NCI-H1048 (cell line): ENCODE measurements around the gene EXOC3.

ENCODE experiments used
- DNase-seq: peaks from one replicate; lab custom pipeline; 2025; lab: John Stamatoyannopoulos, UW

Gene EXOC3

GRCh38 chr5:457195-457961 is 14.4 kb downstream of the EXOC3 start:
- DNase-seq = no peak

GRCh38 chr5:458547-459353 is 15.8 kb downstream of the EXOC3 start:
- no peak for DNase-seq

- no peak for DNase-seq
These were observed 16.7 kb downstream of the EXOC3 start for GRCh38 chr5:459562-460272.

- DNase-seq = no peak
These were observed 17.3 kb downstream of the EXOC3 start for GRCh38 chr5:460273-460625.

- DNase-seq = no peak
These were observed 19.1 kb downstream of the EXOC3 start for GRCh38 chr5:462051-462481.

- DNase-seq = no peak
These were observed 20.3 kb downstream of the EXOC3 start for GRCh38 chr5:463301-463700.

DNA sequence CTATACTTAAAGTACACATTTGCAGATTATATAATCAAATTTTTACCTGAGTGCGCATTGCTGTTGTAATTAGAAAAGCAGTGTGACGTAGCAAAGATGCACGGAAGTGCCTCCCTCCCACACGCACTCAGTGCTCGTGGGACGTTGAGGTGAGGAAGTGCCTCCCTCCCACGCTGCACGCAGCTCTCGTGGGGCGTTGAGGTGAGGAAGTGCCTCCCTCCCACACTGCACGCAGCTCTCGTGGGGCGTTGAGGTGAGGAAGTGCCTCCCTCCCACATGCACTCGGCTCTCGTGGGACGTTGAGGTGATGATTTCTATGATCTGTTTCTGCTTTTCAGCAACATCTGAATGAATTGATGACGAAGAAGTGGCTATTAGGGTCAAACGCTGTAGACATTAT is 21.0 kb downstream of the EXOC3 start:
- no peak for DNase-seq

DNA sequence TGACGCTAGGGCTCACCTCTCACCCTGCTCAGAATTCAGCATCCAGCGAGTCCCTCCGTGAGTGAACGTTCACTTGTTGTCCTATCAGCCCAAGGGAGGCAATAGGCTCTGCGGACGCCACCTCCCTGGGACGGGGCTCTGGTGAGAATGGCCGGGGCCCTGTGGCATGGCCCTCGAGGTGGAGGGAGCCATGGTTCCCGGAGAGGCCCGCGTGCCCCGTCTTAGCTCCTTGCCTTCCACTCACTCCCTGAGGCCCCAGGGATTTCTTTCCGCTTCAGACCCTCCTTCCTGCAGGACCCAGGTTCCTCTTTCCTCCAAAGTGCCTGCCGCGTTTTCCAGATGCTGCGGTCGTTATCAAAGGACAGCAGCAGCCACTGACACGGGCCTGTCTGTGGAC is 21.5 kb downstream of the EXOC3 start:
- DNase-seq = no peak

- DNase-seq = no peak
These were observed 22.0 kb downstream of the EXOC3 start for GRCh38 chr5:464843-465590.

GRCh38 chr5:465591-466403 is 22.8 kb downstream of the EXOC3 start:
- no peak for DNase-seq

DNA sequence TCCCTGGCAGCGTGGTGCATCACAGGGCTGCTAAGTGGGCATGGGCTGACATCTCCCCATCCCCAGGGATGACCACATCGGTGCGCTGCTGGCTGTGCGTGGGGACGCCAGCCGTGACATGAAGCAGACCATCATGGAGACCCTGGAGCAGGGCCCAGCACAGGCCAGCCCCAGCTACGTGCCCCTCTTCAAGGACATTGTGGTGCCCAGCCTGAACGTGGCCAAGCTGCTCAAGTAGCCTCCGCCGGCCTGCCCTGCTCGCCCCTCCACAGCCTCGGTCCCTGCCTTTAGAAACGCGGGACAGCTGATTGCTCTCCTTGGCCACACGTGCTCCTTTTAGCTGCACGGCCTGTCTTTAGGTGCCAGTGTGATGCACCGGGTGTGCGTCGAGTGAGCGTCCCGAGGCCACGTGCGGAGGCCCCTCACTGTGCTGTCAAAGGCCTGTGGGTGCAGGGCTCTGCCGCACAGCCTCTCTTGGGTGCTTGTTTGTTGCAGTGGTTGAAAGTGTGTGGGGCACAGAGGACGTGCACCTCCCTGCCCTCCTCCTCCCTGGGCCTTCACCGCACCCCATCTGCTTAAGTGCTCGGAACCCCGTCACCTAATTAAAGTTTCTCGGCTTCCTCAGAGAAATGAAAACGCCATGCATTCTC is 23.8 kb downstream of the EXOC3 start:
- DNase-seq = no peak

- DNase-seq = no peak
These were observed 25.4 kb downstream of the EXOC3 start for GRCh38 chr5:468401-468800.

DNA sequence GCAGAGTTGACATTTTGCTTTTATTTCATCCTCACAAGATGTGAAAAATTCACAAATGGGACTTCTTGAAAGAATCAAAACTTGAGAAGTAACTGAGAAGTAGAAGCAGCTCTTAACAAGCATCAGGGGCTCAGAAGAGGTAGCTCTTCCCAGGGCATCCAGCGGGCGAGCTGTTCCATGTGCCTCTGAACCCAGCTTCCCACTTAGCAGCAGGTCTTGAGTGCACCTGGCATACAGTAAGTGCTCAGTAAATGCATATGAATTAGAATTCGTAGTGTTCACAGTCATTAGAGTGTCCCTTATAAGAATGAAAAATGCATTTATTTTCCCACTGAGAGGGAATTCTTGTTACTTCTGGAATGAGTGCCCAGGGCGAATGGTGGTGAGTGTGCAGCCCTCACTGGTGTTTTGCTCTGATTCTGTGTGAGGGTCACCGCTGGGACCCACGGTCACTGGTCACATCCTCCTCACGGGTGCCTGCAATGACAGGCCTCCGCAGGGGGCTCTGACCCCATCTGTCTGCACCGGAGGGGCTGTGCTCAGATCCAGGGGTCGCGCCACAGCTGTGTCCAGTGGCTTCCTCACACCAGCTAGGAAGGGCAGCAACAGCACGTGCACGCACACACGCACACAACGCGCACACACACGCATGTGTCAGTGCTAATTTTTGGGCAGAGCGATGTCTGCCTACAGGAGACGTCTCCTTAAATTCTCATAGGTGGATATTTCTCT is 26.9 kb downstream of the EXOC3 start:
- DNase-seq = no peak

- no peak for DNase-seq
These were observed 28.2 kb downstream of the EXOC3 start for GRCh38 chr5:470961-471749.

DNA sequence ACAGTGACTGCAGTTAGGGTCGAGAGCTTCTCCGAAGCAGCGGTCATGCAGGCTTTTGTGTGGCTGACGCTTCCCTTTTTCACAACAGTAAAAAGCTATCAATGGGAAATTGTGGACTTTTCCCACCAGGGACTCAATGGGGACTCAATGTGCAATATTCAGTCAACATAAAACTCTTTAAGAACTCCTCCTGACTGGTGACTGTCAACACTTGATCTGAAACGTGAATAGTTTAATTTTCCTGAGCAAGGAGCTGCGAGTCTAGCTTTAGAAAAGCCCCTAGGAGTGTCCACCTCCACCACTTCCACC is 28.7 kb downstream of the EXOC3 start:
- DNase-seq = no peak

GRCh38 chr5:472076-472655 is 29.2 kb downstream of the EXOC3 start:
- no peak for DNase-seq

GRCh38 chr5:472656-473550 is 29.9 kb downstream of the EXOC3 start:
- peak; percentile 83 for DNase-seq
